PC-3 (cell line): ENCODE results near the gene ZFP62. TPM values are rescaled to one million over a fixed set of nuclear protein-coding genes. Genes with fewer than 3 reads are reported as not detected.

Experiments
- ATAC-seq: fragments of 200-7000 bp; cut with Tn5 transposase; 2 replicates; pipeline ENCODE4 v1.9.1; 2020; ENCODE audit warnings: mild to moderate bottlenecking, moderate library complexity
- BruUV-seq: library from RNA; stranded (reverse); fragments of 400-500 nt; replicated peaks from 2 replicates; lab custom pipeline; 2021; lab: Mats Ljungman, UMichigan
- CTCF ChIA-PET: fragments of 300-600 bp; sonication (Branson Sonifier 250); formaldehyde crosslinking; loops from one replicate; lab custom pipeline; 2022; ENCODE audit warnings: antibody characterized with exemption; lab: Charles Lee
- POLR2A ChIA-PET: fragments of 300-600 bp; sonication (Branson Sonifier 250); formaldehyde crosslinking; loops from one replicate; lab custom pipeline; 2022; ENCODE audit warnings: antibody characterized with exemption; ENCODE audit not compliant: unreplicated experiment; lab: Charles Lee
- DNase-seq: peaks from one replicate; pipeline ENCODE4 v3.0.0-alpha.2; 2015
- H2AFZ ChIP-seq: fragments of 300-600 bp; sonication (generic); 2 replicates; pipeline ENCODE4 v1.6.0; 2016; ENCODE audit warnings: antibody characterized with exemption, low read length
- H3F3A ChIP-seq: fragments of 300-600 bp; sonication (generic); one replicate; pipeline ENCODE4 v1.6.0; 2017; ENCODE audit warnings: antibody characterized with exemption, low read length, control low read depth, mild to moderate bottlenecking; ENCODE audit not compliant: unreplicated experiment
- H3K27ac ChIP-seq: fragments of 300-600 bp; sonication (generic); 2 replicates; pipeline ENCODE4 v1.5.1; 2016; ENCODE audit warnings: mild to moderate bottlenecking, low read length
- H3K27me3 ChIP-seq: fragments of 300-600 bp; sonication (generic); 2 replicates; pipeline ENCODE4 v1.6.1; 2016; ENCODE audit warnings: low read length, mixed read lengths
- H3K36me3 ChIP-seq: fragments of 300-600 bp; sonication (generic); 2 replicates; pipeline ENCODE4 v1.6.1; 2016; ENCODE audit warnings: low read depth, mixed run types, low read length, mixed read lengths
- H3K4me1 ChIP-seq: fragments of 300-600 bp; sonication (generic); 2 replicates; pipeline ENCODE4 v1.5.1; 2016; ENCODE audit warnings: low read length; ENCODE audit not compliant: insufficient read depth
- H3K4me2 ChIP-seq: fragments of 300-600 bp; sonication (generic); 2 replicates; pipeline ENCODE4 v1.6.0; 2016; ENCODE audit warnings: low read length
- H3K4me3 ChIP-seq: fragments of 300-600 bp; sonication (generic); 2 replicates; pipeline ENCODE4 v1.5.1; 2016; ENCODE audit warnings: mild to moderate bottlenecking, low read length, mixed read lengths
- H3K79me2 ChIP-seq: fragments of 300-600 bp; sonication (generic); 2 replicates; pipeline ENCODE4 v1.6.1; 2017; ENCODE audit warnings: low read length, mixed read lengths
- H3K9ac ChIP-seq: fragments of 300-600 bp; sonication (generic); 2 replicates; pipeline ENCODE4 v1.6.0; 2016; ENCODE audit warnings: mild to moderate bottlenecking, low read length
- H3K9me2 ChIP-seq: fragments of 300-600 bp; sonication (generic); replicated peaks from 2 replicates; pipeline ENCODE4 v1.6.1; 2016; ENCODE audit warnings: mixed run types, low read length, mixed read lengths
- H3K9me3 ChIP-seq: fragments of 300-600 bp; sonication (generic); 2 replicates; pipeline ENCODE4 v1.6.1; 2016; ENCODE audit warnings: low read length, mixed read lengths
- H4K20me1 ChIP-seq: fragments of 300-600 bp; sonication (generic); 2 replicates; pipeline ENCODE4 v1.6.1; 2016; ENCODE audit warnings: low read length, mixed read lengths
- EZH2 ChIP-seq: fragments of 300-600 bp; sonication (generic); IDR thresholded peaks from one replicate; pipeline ENCODE4 v1.6.1; 2017; ENCODE audit warnings: antibody characterized with exemption, mild to moderate bottlenecking, low read length; ENCODE audit not compliant: unreplicated experiment
- EZH2phosphoT487 ChIP-seq: fragments of 300-600 bp; sonication (generic); IDR thresholded peaks from 2 replicates; pipeline ENCODE4 v1.6.1; 2018; ENCODE audit warnings: mild to moderate bottlenecking, antibody characterized with exemption, low read length, borderline replicate concordance
- intact Hi-C: fragments of 100-400 bp; cut with micrococcal nuclease; formaldehyde crosslinking; loops from 2 replicates; pipeline ENCODE4 v1.9.0; 2023
- total RNA-seq: library from RNA; depleted of rRNA; stranded (reverse); fragments of >200 nt; gene quantifications from 2 replicates; pipeline ENCODE4 v1.2.3, GENCODE V29; 2014
- TF ChIP-seq, protein P1 (sequence below): fragments of 300-600 bp; sonication (generic); conservative IDR thresholded peaks from 2 replicates; pipeline ENCODE4 v1.5.1; 2017; ENCODE audit warnings: antibody characterized with exemption, low read depth, mild to moderate bottlenecking, low read length

Gene ZFP62
- total RNA-seq, 1 experiment from 2014 or later, result 24.3 TPM

DNA sequence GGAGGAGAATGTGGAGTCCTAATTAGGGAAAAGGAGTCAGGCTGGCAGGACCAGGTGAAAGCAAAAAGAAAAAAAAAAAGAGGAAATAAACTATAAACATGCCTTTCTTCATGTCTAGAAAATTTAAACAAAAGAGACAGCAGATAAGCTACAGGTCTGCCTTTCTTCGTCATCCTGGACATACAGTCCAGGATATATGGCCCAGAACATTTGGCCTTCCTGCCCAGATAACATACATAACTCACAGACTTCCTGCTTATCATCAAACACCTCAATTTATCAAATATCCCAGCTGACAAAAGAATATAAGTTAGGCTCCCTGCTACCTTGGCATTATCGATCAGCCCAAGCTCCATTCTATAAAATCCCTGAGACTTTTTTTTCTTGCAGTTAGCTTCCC lies 49.1 kb upstream of the ZFP62 start:
- no peaks in the 10 kb centered on the region for H3K9me2 ChIP-seq
- BruUV-seq, result no TSS peak
- H3K9ac ChIP-seq, result no peak overlapping the region
- 0 out of 2 replicates have a peak, but pooled peaks cover 8% of the 10 kb centered on the region for H3K9me3 ChIP-seq
- H3K27me3 ChIP-seq, result no peaks in the 10 kb centered on the region
- no peaks in the 10 kb centered on the region for H3K36me3 ChIP-seq
- H3K4me3 ChIP-seq, result no peak overlapping the region
- ChIA-PET POLR2A (no interaction called here), CTCF (interaction anchor here (0.5 kb wide), 1 partner anchor 268 kb away, joined by 5 read pairs; no protein-coding TSS in a partner anchor)
- intact Hi-C loops, result no loop called here
- no peak overlapping the region for H3K27ac ChIP-seq
- no peak overlapping the region for H3K4me2 ChIP-seq
- no peak for TF ChIP-seq EZH2phosphoT487
- TF ChIP-seq, protein P1, sequence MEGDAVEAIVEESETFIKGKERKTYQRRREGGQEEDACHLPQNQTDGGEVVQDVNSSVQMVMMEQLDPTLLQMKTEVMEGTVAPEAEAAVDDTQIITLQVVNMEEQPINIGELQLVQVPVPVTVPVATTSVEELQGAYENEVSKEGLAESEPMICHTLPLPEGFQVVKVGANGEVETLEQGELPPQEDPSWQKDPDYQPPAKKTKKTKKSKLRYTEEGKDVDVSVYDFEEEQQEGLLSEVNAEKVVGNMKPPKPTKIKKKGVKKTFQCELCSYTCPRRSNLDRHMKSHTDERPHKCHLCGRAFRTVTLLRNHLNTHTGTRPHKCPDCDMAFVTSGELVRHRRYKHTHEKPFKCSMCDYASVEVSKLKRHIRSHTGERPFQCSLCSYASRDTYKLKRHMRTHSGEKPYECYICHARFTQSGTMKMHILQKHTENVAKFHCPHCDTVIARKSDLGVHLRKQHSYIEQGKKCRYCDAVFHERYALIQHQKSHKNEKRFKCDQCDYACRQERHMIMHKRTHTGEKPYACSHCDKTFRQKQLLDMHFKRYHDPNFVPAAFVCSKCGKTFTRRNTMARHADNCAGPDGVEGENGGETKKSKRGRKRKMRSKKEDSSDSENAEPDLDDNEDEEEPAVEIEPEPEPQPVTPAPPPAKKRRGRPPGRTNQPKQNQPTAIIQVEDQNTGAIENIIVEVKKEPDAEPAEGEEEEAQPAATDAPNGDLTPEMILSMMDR, result no peak
- TF ChIP-seq EZH2, result no peak
- H2AFZ ChIP-seq, result no peak overlapping the region
- H3K79me2 ChIP-seq, result no peaks in the 10 kb centered on the region
- no peaks in the 10 kb centered on the region for H3F3A ChIP-seq
- no peaks in the 10 kb centered on the region for H4K20me1 ChIP-seq
- DNase-seq (no peak), ATAC-seq (no peak)
- H3K4me1 ChIP-seq, result no peaks in the 10 kb centered on the region

DNA sequence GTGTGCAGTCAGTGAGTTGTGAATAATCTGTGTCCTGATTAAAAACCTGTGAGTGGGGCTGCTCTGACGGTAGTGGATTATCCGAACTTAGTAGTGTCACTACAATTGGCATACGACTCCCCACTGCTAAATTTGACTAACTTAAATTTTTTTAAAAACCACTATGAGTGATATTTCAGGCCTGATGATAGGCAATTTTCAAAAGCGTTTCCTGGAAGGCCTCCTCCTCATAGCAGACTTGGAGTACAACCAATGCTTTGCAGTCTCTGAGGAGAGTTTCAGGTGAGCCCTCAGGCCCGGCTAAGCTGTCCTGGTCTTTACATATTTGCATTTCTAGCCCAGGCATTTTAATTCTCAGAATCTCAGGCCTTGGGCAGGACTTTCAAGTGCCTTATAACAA lies 48.7 kb upstream of the ZFP62 start:
- TF ChIP-seq EZH2phosphoT487, result no peak
- TF ChIP-seq, protein P1, result no peak
- TF ChIP-seq EZH2, result no peak
- Histone ChIP-seq H3K36me3 (no peaks in the 10 kb centered on the region), H3F3A (no peaks in the 10 kb centered on the region), H3K27me3 (no peaks in the 10 kb centered on the region), H2AFZ (no peak overlapping the region), H4K20me1 (no peaks in the 10 kb centered on the region), H3K9ac (no peak overlapping the region), H3K4me3 (no peak overlapping the region), H3K4me2 (no peak overlapping the region), H3K9me3 (0 out of 2 replicates have a peak, but pooled peaks cover 8% of the 10 kb centered on the region), H3K4me1 (no peaks in the 10 kb centered on the region), H3K9me2 (no peaks in the 10 kb centered on the region), H3K27ac (no peak overlapping the region), H3K79me2 (no peaks in the 10 kb centered on the region)
- ATAC-seq (no peak), DNase-seq (no peak)
- ChIA-PET POLR2A (no interaction called here), CTCF (no interaction called here)
- no TSS peak for BruUV-seq
- intact Hi-C loops, result no loop called here

DNA sequence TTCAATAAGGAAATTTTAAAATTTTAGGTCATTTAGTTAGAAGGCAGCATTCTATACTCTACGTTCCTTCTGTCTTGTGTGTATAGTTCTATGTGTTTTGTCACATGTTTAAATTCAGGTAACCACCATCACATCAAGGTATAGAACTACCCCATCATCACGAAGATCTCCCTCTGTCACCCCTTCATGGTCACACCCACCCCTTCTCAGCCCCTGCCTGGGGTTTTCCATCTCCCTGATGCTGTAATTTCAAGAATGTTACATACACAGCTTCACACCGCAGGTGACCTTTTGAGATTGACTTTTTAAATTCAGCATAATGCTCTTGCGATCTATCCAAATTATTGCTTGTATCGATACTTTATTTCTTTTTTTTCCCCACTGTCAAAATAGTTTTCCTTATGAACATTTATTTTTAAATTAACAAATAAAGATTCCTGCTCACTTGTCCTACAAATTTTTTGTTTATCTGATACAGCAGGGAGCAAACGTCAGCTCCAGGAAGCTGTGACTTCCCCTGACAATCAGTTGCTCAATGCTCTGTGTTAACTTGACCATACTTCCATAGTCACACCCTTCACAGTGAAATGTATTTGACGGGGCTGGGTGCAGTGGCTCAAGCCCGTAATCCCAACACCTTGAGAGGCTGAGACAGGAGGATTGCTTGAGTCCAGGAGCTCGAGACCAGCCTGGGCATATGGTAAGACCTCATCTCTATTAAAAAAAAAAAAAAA lies 48.1 kb upstream of the ZFP62 start:
- no TSS peak for BruUV-seq
- Histone ChIP-seq H3K4me3 (no peak overlapping the region), H3K27me3 (no peaks in the 10 kb centered on the region), H3K27ac (no peak overlapping the region), H3K4me2 (no peak overlapping the region), H2AFZ (no peak overlapping the region), H3K9me3 (0 out of 2 replicates have a peak, but pooled peaks cover 5% of the 10 kb centered on the region), H3K9ac (no peak overlapping the region), H4K20me1 (no peaks in the 10 kb centered on the region), H3K79me2 (no peaks in the 10 kb centered on the region), H3K36me3 (no peaks in the 10 kb centered on the region), H3K9me2 (no peaks in the 10 kb centered on the region), H3K4me1 (no peaks in the 10 kb centered on the region), H3F3A (no peaks in the 10 kb centered on the region)
- ChIA-PET CTCF (no interaction called here), POLR2A (no interaction called here)
- DNase-seq, result no peak
- ATAC-seq, result no peak
- intact Hi-C loops, result no loop called here
- no peak for TF ChIP-seq EZH2
- TF ChIP-seq EZH2phosphoT487, result no peak
